Measurements from ENCODE around the gene MTFP1. TPM values are rescaled to one million over a fixed set of nuclear protein-coding genes. Genes with fewer than 3 reads are reported as not detected.
A peak's percentile ranks its signal among the peaks of the same experiment; 100 is the strongest.

The MTFP1 gene
- total and polyA plus RNA-seq, 9 of the 15 experiments (the other 6 are each of a cell fraction or from before 2014, with no cell fraction given), result 10.7 to 52.0 (median 30.1) TPM

DNA sequence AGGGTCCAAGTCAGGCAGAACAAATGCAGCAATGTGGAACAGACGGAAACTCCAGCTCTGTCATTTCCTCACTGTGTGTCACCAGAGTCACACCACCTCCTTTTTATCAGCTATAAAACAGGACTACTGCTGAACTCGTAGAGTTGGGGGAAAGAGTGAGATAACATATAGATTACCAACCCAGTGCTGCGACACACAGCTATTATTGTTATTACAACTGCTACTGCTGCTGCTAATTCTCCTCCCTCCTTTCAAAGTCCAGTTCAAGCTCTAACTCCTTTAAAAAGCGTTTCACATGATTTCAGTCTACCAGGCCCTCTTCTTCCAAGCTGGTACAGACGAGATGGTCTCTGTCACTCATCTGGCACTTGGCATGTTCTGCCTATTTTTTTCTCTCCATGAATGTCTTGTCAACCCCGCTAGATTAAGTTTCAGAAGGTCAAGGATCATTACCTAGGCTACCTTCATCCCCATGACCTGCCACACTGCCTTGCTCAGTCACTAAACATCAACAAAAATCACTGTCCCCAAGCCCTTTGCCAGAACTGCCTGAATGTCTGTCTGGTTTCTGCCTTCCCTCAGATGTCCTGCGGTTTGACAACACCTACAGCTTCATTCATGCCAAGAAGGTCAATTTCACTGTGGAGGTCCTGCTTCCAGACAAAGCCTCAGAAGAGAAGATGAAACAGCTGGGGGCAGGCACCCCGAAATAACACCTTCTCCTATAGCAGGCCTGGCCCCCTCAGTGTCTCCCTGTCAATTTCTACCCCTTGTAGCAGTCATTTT, 3.7 kb upstream of the MTFP1 start (continued):
- TF ChIP-seq IFI16 (CRISPR knock-in tag; IDR thresholded peaks at IDR 0.05), result no peak
- no peak for TF ChIP-seq PHF8 (IDR thresholded peaks at IDR 0.05; ENCODE audit: borderline replicate concordance, low read length)
- TF ChIP-seq, protein P1, sequence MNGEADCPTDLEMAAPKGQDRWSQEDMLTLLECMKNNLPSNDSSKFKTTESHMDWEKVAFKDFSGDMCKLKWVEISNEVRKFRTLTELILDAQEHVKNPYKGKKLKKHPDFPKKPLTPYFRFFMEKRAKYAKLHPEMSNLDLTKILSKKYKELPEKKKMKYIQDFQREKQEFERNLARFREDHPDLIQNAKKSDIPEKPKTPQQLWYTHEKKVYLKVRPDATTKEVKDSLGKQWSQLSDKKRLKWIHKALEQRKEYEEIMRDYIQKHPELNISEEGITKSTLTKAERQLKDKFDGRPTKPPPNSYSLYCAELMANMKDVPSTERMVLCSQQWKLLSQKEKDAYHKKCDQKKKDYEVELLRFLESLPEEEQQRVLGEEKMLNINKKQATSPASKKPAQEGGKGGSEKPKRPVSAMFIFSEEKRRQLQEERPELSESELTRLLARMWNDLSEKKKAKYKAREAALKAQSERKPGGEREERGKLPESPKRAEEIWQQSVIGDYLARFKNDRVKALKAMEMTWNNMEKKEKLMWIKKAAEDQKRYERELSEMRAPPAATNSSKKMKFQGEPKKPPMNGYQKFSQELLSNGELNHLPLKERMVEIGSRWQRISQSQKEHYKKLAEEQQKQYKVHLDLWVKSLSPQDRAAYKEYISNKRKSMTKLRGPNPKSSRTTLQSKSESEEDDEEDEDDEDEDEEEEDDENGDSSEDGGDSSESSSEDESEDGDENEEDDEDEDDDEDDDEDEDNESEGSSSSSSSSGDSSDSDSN (IDR thresholded peaks at IDR 0.05; ENCODE audit: borderline replicate concordance in 1 of 2, low read depth in 2 of 2, low read length in 2 of 2), result no peak
- no peak for TF ChIP-seq ZNF77 (CRISPR knock-in tag; IDR thresholded peaks at IDR 0.05)
- TF ChIP-seq, protein P2, sequence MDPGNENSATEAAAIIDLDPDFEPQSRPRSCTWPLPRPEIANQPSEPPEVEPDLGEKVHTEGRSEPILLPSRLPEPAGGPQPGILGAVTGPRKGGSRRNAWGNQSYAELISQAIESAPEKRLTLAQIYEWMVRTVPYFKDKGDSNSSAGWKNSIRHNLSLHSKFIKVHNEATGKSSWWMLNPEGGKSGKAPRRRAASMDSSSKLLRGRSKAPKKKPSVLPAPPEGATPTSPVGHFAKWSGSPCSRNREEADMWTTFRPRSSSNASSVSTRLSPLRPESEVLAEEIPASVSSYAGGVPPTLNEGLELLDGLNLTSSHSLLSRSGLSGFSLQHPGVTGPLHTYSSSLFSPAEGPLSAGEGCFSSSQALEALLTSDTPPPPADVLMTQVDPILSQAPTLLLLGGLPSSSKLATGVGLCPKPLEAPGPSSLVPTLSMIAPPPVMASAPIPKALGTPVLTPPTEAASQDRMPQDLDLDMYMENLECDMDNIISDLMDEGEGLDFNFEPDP (CRISPR knock-in tag; IDR thresholded peaks at IDR 0.05), result no peak
- TF ChIP-seq, protein P3, sequence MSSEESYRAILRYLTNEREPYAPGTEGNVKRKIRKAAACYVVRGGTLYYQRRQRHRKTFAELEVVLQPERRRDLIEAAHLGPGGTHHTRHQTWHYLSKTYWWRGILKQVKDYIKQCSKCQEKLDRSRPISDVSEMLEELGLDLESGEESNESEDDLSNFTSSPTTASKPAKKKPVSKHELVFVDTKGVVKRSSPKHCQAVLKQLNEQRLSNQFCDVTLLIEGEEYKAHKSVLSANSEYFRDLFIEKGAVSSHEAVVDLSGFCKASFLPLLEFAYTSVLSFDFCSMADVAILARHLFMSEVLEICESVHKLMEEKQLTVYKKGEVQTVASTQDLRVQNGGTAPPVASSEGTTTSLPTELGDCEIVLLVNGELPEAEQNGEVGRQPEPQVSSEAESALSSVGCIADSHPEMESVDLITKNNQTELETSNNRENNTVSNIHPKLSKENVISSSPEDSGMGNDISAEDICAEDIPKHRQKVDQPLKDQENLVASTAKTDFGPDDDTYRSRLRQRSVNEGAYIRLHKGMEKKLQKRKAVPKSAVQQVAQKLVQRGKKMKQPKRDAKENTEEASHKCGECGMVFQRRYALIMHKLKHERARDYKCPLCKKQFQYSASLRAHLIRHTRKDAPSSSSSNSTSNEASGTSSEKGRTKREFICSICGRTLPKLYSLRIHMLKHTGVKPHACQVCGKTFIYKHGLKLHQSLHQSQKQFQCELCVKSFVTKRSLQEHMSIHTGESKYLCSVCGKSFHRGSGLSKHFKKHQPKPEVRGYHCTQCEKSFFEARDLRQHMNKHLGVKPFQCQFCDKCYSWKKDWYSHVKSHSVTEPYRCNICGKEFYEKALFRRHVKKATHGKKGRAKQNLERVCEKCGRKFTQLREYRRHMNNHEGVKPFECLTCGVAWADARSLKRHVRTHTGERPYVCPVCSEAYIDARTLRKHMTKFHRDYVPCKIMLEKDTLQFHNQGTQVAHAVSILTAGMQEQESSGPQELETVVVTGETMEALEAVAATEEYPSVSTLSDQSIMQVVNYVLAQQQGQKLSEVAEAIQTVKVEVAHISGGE (CRISPR knock-in tag; IDR thresholded peaks at IDR 0.05), result no peak; a peak in 1 of 6 replicates
- no peak for TF ChIP-seq COPS2 (conservative IDR thresholded peaks at IDR 0.05)
- peak; percentile 78 for TF ChIP-seq SOX6 (IDR thresholded peaks at IDR 0.05)
- no peak for TF ChIP-seq PHTF2 (CRISPR knock-in tag; IDR thresholded peaks at IDR 0.05)
- no peak for TF ChIP-seq OTX1 (CRISPR knock-in tag; IDR thresholded peaks at IDR 0.05)
- TF ChIP-seq, protein P4, sequence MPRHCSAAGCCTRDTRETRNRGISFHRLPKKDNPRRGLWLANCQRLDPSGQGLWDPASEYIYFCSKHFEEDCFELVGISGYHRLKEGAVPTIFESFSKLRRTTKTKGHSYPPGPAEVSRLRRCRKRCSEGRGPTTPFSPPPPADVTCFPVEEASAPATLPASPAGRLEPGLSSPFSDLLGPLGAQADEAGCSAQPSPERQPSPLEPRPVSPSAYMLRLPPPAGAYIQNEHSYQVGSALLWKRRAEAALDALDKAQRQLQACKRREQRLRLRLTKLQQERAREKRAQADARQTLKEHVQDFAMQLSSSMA (CRISPR knock-in tag; IDR thresholded peaks at IDR 0.05), result no peak
- TF ChIP-seq MTA2 (IDR thresholded peaks at IDR 0.05; ENCODE audit: low read depth), result peak; percentile 65
- no peak for TF ChIP-seq POLR2AphosphoS2 (IDR thresholded peaks at IDR 0.05; ENCODE audit: low read length)
- TF ChIP-seq MYC (IDR thresholded peaks at IDR 0.05; ENCODE audit: low read depth, low read length), result no peak; the same call in 1 of the 2 replicates
- no peak for TF ChIP-seq MYC (CRISPR knock-in tag; IDR thresholded peaks at IDR 0.05; ENCODE audit: borderline replicate concordance, low read depth)
- TF ChIP-seq, protein P5, sequence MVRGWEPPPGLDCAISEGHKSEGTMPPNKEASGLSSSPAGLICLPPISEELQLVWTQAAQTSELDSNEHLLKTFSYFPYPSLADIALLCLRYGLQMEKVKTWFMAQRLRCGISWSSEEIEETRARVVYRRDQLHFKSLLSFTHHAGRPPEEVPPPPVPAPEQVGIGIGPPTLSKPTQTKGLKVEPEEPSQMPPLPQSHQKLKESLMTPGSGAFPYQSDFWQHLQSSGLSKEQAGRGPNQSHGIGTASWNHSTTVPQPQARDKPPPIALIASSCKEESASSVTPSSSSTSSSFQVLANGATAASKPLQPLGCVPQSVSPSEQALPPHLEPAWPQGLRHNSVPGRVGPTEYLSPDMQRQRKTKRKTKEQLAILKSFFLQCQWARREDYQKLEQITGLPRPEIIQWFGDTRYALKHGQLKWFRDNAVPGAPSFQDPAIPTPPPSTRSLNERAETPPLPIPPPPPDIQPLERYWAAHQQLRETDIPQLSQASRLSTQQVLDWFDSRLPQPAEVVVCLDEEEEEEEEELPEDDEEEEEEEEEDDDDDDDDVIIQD (CRISPR knock-in tag; IDR thresholded peaks at IDR 0.05), result no peak
